NCI-H460 (cell line): ENCODE results near the gene FILIP1L. TPM values are rescaled to one million over a fixed set of nuclear protein-coding genes. Genes with fewer than 3 reads are reported as not detected.
"Not testable (repeated sequence)": the region's sequence is repeated elsewhere in the genome, so short reads cannot be mapped to it uniquely, and the experiment has no call there.

Experiments used
- DNase-seq: peaks from one replicate; pipeline ENCODE4 v3.0.0-alpha.2; 2016; ENCODE audit warnings: low read depth; ENCODE audit errors: extremely low read depth
- total RNA-seq: library from RNA; depleted of rRNA; stranded (reverse); fragments of >200 nt; shearing (Covaris generic); gene quantifications from 2 replicates; pipeline ENCODE4 v1.2.3, GENCODE V29; 2014

Gene FILIP1L
- total RNA-seq, 1 experiment from 2014 or later, result 0.05 TPM

- no peak for DNase-seq
These were observed 13.9 kb downstream of the FILIP1L start for GRCh38 chr3:100100425-100100824.

DNA sequence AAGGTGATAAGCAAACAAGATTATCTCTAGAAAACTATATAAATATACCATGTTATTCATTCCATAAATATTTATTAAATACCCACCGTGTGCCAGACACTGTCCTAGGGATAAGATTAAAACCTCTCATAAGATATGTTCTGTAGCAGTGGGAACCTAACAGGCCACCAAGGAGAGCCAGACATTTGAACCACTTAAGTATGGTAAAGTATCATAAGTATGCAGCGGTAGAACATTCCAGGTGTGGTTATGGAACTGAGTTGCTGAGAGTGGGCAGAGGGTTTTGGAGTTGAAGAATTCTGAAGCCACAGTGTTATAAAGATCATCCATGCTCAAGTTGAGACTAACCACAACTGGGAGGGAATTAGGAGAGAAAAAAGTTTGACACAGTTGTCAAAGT lies 14.7 kb downstream of the FILIP1L start:
- no peak for DNase-seq

DNA sequence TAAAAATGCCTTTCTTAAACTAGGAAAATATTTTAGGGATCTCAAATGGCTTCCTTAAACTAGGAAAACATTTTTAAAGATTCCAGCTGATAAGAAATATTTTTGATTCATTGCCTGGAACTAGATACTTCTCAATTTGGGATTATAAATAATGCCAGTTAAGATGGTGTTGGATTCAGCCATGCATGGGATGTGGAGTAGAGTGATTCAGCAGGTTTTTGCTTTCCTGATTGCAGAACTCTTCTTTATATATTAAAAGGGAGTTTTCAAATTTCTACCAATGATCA lies 15.6 kb downstream of the FILIP1L start:
- DNase-seq, result no peak

DNA sequence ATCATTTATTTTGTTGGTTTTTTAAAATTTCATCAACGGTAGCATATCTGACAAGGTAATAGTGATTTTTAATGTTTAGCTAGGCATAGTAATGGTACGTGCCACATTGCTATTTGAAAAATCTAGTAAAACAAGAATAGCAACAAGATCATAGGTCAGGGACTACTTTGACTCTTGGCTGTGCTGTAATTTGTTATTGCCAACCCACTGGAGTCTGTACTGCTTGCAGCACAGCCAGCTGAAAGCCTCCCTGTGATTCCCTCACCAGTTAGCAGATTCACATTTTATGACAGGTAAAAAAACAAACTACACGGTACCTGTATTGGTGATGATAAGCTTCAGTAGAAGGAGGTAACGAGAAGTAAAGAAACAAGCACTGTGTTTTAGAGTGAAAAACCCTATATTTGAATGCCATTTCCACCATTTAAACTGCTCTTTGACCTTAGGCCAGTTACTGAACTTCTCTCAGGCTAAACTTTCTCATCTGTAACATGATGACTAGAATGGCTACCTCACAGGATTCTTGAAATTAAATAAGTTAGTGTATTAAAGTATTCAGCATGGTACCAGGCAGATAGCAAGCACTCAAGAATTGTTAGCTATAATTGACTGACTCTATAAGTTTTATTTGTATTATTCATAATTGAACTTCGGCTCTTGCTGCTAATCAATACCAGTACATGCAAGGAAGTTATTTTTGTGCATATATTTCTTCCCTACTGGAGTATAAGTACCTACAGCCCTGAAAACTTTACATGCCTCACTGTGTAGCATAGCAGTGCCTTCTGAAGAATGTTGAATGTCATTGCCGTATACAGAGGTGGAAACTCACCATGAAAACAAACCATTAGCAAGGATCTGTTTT lies 16.1 kb downstream of the FILIP1L start:
- no peak for DNase-seq

GRCh38 chr3:100096866-100097265 lies 17.4 kb downstream of the FILIP1L start:
- DNase-seq, result no peak

GRCh38 chr3:100096286-100096685 lies 18.0 kb downstream of the FILIP1L start:
- not testable (repeated sequence) for DNase-seq

- no peak for DNase-seq
These were observed 20.5 kb downstream of the FILIP1L start for GRCh38 chr3:100093831-100094230.

GRCh38 chr3:100090669-100091005 lies 23.7 kb downstream of the FILIP1L start:
- DNase-seq, result no peak

DNA sequence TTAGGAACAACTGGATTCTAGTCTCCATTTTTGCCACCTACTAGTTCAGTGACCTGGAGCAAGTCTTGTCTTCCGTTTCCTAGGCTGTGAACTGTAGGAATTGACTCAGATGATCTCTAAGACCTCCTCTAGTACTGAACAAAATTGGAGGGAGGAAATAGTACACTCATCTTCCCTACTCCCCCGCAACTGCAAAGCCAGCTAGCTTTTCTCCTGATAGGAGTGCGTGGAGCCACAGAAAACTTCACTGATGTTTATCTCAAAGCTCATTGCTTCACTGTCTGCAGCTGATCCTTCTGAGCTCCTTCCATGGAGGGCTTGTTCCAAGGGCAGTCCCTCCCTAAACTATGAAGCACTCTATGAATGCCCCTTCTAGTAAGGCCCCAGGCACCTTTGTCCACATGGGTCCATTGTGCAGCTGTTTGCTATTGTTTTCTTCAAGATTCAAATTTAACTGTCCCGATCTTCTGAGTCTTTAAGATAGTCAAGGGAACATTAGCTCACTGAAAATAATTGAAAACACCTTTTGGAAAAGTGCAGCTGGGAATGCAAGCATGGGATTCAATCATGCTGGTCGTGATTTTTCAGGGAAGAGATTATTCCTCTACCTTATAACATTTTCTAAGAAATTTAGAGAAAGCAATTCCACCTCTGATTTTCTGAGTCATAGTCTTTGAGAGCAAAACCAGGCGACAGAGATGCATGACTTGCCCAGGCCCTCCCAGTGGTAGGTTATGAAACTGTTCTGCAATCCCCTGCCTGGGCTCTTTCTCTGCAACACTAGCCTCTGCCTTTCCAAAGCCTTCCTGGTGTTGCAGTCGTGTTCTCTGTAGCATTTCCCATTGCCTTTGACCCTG lies 24.3 kb downstream of the FILIP1L start:
- no peak for DNase-seq

- DNase-seq, result no peak
These were observed 25.4 kb downstream of the FILIP1L start for GRCh38 chr3:100088735-100089368.

DNA sequence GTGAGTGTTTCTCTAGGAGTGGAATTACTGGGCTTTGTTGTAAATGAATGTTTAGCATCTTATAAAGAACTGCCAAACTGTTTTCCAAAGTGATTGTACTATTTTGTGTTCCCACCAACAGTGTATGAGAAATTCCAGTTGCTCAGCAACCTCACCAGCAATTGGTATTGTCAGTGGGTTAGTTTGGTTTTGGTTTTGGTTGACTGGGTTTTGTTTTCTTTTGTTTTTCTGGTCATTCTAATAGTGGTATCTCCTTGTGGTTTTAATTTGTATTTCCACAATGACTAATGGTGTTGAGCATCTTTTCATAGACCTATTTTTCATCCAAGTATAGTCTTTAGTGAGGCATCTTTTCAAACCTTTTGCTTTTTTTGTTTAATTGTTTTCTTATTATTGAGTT lies 27.1 kb downstream of the FILIP1L start:
- no peak for DNase-seq

- DNase-seq, result no peak
These were observed 27.9 kb downstream of the FILIP1L start for GRCh38 chr3:100086401-100086800.

DNA sequence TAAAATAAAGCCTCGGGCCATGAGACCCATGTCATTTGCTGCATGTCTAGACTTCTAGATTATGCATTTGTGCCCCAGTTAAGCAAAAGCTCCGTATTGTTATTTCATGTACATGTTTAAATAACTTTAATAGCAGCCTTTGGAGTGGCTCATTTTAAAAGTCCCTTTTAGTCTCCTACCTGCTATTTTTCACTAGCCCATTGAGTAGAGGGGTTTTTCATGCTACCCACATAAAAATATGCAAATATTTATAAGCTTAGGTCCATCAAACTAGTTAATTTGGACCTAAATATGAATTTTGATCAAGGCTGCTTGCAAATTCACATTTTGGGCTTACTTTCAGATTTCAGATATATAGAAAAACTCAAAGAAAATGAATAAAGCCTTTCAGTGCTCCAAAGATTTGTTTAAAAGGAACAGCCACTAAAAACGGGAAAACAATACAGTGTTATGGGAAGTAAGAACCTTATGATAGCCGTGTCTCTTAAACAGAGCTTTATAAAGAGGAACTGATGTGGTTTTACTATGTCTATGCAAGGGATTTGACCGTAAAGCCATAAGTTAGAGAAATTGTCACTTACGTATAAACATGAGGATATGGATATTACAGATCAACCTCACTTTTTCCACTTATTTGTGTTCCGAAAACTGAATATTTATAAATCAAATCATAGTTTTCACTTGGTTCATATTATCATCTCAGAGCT lies 30.0 kb downstream of the FILIP1L start:
- DNase-seq, result no peak

DNA sequence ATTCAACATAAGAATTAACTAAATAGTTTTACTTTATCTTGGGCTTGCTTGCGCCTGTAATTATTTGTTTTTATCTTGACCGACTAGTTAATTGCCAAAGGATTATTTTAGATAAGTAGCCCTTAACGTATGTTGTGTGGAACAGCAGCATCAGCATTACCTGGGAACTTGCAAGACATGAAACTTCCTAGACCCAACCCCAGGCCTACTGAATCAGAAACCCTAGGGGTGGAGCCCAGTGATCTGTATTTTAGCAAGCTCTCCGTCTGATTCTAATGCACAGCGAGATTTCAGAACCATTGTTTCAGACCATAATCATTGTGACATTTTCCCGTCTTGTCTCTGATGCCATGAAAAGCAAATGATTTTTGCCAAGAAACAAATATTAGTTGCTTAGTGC lies 31.1 kb downstream of the FILIP1L start:
- DNase-seq, result no peak

- DNase-seq, result no peak
These were observed 31.6 kb downstream of the FILIP1L start for GRCh38 chr3:100082714-100083113.

GRCh38 chr3:100081986-100082692 lies 32.2 kb downstream of the FILIP1L start:
- DNase-seq, result no peak

GRCh38 chr3:100081311-100081710 lies 33.0 kb downstream of the FILIP1L start:
- DNase-seq, result no peak

DNA sequence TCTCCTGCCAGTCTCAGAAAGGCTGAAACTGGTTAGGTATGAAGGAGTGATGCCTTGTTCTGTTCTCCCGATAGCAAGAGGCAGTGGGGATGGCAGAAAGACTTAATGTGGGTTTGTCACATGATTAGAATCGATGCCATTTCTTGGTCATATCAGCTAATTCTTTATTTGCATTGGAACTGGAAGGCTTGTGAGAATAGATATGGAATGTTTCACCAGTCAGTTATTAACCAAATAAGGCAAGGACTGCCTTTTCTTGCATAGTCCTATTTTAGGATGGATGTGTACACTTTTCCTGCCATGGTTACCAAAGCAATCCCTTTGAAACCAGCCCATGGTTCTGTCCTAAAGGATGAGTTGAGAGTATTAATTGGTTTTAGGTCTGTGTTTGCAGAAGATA lies 33.7 kb downstream of the FILIP1L start:
- DNase-seq, result no peak

DNA sequence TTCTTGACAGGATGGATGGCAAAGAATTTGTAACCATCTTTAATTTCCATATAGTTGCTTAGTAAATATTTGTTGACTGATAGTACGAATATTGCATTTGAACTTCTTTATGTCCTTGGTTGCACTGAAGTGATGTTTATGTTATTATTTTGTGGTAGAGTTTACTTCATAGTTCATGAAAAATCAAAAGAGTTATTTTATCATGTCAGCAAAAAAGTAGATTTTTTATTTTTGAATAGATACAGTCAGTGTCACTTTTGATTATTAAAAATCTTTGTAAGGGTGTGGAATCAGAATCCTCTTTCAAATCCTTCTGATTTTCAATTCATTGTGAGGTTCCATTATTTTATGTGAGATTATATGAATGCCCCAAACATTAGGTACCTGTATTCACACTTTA lies 35.0 kb downstream of the FILIP1L start:
- DNase-seq, result no peak

DNA sequence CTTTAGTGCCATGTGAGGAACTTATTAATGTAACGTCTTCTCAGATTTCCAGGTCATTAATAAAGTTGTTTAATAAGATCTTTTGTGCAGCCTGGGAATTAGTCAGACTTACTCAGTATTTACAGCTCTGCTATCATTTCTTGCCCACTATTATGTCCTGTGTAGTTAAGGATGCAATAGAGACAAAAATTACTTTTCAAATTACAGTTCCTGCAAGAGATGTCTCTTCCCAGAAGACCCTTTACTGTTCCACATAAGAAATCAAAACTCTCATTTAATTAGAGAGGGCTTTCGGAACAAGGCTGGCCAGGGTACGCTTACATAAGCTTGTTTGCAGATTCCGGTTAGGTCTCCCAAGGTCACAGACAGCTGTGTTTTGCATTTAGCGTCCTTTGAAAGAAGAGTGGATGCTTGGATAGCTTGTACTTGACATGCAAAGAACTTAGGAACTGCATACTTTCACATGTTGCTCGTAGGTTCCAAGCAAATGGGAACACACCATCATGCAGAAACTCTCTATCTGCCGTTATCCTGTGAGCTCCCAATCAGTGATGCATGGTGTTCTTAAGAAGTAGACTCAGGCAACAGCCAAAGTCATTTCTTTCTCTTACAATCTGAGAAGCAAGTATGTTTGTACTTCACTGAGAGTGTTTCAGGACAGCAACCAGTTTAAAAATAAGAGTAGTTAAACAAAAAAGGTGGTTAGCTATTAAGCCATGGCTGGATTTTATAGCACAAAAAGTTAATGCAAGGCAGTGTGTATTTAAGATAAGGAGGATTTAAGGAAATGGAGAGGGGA lies 37.4 kb downstream of the FILIP1L start:
- no peak for DNase-seq
